Liver (tissue), 9 donors: ENCODE results near the gene ANKRD13D. TPM values are rescaled to one million over a fixed set of nuclear protein-coding genes. Genes with fewer than 3 reads are reported as not detected.
A peak's percentile ranks its signal among the peaks of the same experiment; 100 is the strongest.

Source experiments
- DNase-seq: peaks from one replicate; pipeline ENCODE4 v3.0.0-alpha.2; 2017; ENCODE audit warnings: low spot score
- H3K27ac ChIP-seq, 2 donors: one replicate each; pipeline ENCODE4 v1.7.0; 2013; ENCODE audit warnings: inconsistent platforms in 2 of 2, low read length in 2 of 2, control low read depth in 1 of 2, low read depth in 1 of 2, mild to moderate bottlenecking in 1 of 2
- H3K27me3 ChIP-seq, 4 donors: one replicate each; pipeline versions ENCODE4 v1.6.1 to v1.7.0; 2013; ENCODE audit warnings: low read length in 3 of 4, inconsistent platforms in 1 of 4, mild to moderate bottlenecking in 1 of 4, moderate library complexity in 1 of 4; ENCODE audit not compliant: control insufficient read depth in 4 of 4, insufficient read depth in 4 of 4
- H3K36me3 ChIP-seq, 4 donors: one replicate each; pipeline versions ENCODE4 v1.6.1 to v1.7.0; 2013; ENCODE audit warnings: low read length in 3 of 4, mild to moderate bottlenecking in 3 of 4, low read depth in 1 of 4, moderate library complexity in 1 of 4; ENCODE audit not compliant: control insufficient read depth in 4 of 4, insufficient read depth in 3 of 4
- H3K4me1 ChIP-seq, 4 donors: one replicate each; pipeline versions ENCODE4 v1.6.1 to v1.7.0; 2013; ENCODE audit warnings: low read length in 3 of 4, mild to moderate bottlenecking in 3 of 4, moderate library complexity in 1 of 4; ENCODE audit not compliant: control insufficient read depth in 4 of 4, insufficient read depth in 4 of 4
- H3K4me3 ChIP-seq, 3 donors: one replicate each; pipeline versions ENCODE4 v1.6.1 to v1.7.0; 2013; ENCODE audit warnings: low read length in 3 of 3, control low read depth in 1 of 3, low read depth in 1 of 3, mild to moderate bottlenecking in 1 of 3
- H3K9ac ChIP-seq, 2 donors: one replicate each; pipeline ENCODE4 v1.7.0; 2013; ENCODE audit warnings: low read length in 2 of 2, mild to moderate bottlenecking in 2 of 2, moderate library complexity in 2 of 2, control low read depth in 1 of 2, low read depth in 1 of 2
- H3K9me3 ChIP-seq, 4 donors: one replicate each; pipeline versions ENCODE4 v1.6.1 to v1.7.0; 2013; ENCODE audit warnings: low read length in 3 of 4; ENCODE audit not compliant: control insufficient read depth in 4 of 4
- CTCF ChIP-seq: fragments of 150-350 bp; IDR thresholded peaks from 2 replicates; pipeline ENCODE4 v1.5.1; 2017; ENCODE audit warnings: improper control_type of control experiment, low read depth, low read length; ENCODE audit not compliant: missing input control
- EGR1 ChIP-seq, 2 donors: IDR thresholded peaks; 2 replicates each; pipeline ENCODE4 v1.6.1; 2016 to 2018; ENCODE audit warnings: antibody characterized with exemption in 2 of 2, low read depth in 2 of 2
- FOXA1 ChIP-seq: IDR thresholded peaks from 2 replicates; pipeline ENCODE4 v1.6.1; 2016; ENCODE audit warnings: antibody characterized with exemption
- FOXA2 ChIP-seq: IDR thresholded peaks from 2 replicates; pipeline ENCODE4 v1.6.1; 2016; ENCODE audit warnings: antibody characterized with exemption
- GABPA ChIP-seq, 2 donors: IDR thresholded peaks in 1 of 2; conservative IDR thresholded peaks in 1 of 2; 2 replicates each; pipeline ENCODE4 v1.6.1; 2016; ENCODE audit warnings: antibody characterized with exemption in 2 of 2, mild to moderate bottlenecking in 1 of 2, moderate library complexity in 1 of 2
- HNF4A ChIP-seq, 2 donors: conservative IDR thresholded peaks; 2 replicates each; pipeline ENCODE4 v1.6.1; 2016; ENCODE audit warnings: antibody characterized with exemption in 2 of 2, mild to moderate bottlenecking in 2 of 2
- HNF4G ChIP-seq: IDR thresholded peaks from 2 replicates; pipeline ENCODE4 v1.6.1; 2016; ENCODE audit warnings: antibody characterized with exemption
- JUND ChIP-seq, 2 donors: IDR thresholded peaks; 2 replicates each; pipeline ENCODE4 v1.6.1; 2016; ENCODE audit warnings: antibody characterized with exemption in 2 of 2
- MAX ChIP-seq: IDR thresholded peaks from 2 replicates; pipeline ENCODE4 v1.6.1; 2016; ENCODE audit warnings: antibody characterized with exemption
- NR2F2 ChIP-seq: IDR thresholded peaks from 2 replicates; pipeline ENCODE4 v1.6.1; 2016; ENCODE audit warnings: antibody characterized with exemption
- RAD21 ChIP-seq, 2 donors: IDR thresholded peaks; 2 replicates each; pipeline ENCODE4 v1.6.1; 2016; ENCODE audit warnings: antibody characterized with exemption in 2 of 2, mild to moderate bottlenecking in 2 of 2
- RXRA ChIP-seq, 2 donors: IDR thresholded peaks; 2 replicates each; pipeline ENCODE4 v1.6.1; 2017 to 2018; ENCODE audit warnings: antibody characterized with exemption in 2 of 2, mild to moderate bottlenecking in 1 of 2
- SP1 ChIP-seq: IDR thresholded peaks from 2 replicates; pipeline ENCODE4 v1.6.1; 2018; ENCODE audit warnings: antibody characterized with exemption, mild to moderate bottlenecking
- TAF1 ChIP-seq: conservative IDR thresholded peaks from 2 replicates; pipeline ENCODE4 v1.6.1; 2016; ENCODE audit warnings: antibody characterized with exemption, mild to moderate bottlenecking
- YY1 ChIP-seq: IDR thresholded peaks from 2 replicates; pipeline ENCODE4 v1.6.1; 2016; ENCODE audit warnings: antibody characterized with exemption, mild to moderate bottlenecking
- WGBS: extraction: QIAGEN DNeasy Blood & Tissue Kit; methylation state at CpG from one replicate; pipeline ENCODE4 v1.1.7; 2013; 5-methylcytosine and 5-hydroxymethylcytosine counted together
- polyA plus RNA-seq, 2 donors: library from polyadenylated mRNA; stranded (reverse) in 1 of 2; unstranded in 1 of 2; fragments of 200-250 nt in 1 of 2; fragments of >200 nt in 1 of 2; fragmentation: Nextera tagmentation in 1 of 2; extraction: Ambion mirVana in 1 of 2; gene quantifications; one replicate each; pipeline versions ENCODE4 v1.2.1 to v1.2.3, GENCODE V29; 2013 to 2015
- total RNA-seq, 2 donors: library from RNA; depleted of rRNA; stranded (reverse); fragments of >200 nt; gene quantifications; one replicate each; pipeline ENCODE4 v1.2.3, GENCODE V29; 2014
- TF ChIP-seq, protein P1 (sequence below): IDR thresholded peaks from 2 replicates; pipeline ENCODE4 v1.6.1; 2016; ENCODE audit warnings: antibody characterized with exemption, mild to moderate bottlenecking
- TF ChIP-seq, protein P2 (sequence below): IDR thresholded peaks from 2 replicates; pipeline ENCODE4 v1.6.1; 2016; ENCODE audit warnings: antibody characterized with exemption
- donor health status: healthy.
- donor health status: healthy.
- donor health status: healthy.
- donor health status: healthy.
- donor health status: healthy.

Gene ANKRD13D
- total and polyA plus RNA-seq, 4 donors: 5.5 to 15.0 (median 5.9) TPM

- 90% methylated on average over 20 of the region's 20 CpGs for WGBS
- no peak overlapping the region for H3K9ac ChIP-seq
- no peak overlapping the region for H3K4me3 ChIP-seq
- TF ChIP-seq, protein P1, sequence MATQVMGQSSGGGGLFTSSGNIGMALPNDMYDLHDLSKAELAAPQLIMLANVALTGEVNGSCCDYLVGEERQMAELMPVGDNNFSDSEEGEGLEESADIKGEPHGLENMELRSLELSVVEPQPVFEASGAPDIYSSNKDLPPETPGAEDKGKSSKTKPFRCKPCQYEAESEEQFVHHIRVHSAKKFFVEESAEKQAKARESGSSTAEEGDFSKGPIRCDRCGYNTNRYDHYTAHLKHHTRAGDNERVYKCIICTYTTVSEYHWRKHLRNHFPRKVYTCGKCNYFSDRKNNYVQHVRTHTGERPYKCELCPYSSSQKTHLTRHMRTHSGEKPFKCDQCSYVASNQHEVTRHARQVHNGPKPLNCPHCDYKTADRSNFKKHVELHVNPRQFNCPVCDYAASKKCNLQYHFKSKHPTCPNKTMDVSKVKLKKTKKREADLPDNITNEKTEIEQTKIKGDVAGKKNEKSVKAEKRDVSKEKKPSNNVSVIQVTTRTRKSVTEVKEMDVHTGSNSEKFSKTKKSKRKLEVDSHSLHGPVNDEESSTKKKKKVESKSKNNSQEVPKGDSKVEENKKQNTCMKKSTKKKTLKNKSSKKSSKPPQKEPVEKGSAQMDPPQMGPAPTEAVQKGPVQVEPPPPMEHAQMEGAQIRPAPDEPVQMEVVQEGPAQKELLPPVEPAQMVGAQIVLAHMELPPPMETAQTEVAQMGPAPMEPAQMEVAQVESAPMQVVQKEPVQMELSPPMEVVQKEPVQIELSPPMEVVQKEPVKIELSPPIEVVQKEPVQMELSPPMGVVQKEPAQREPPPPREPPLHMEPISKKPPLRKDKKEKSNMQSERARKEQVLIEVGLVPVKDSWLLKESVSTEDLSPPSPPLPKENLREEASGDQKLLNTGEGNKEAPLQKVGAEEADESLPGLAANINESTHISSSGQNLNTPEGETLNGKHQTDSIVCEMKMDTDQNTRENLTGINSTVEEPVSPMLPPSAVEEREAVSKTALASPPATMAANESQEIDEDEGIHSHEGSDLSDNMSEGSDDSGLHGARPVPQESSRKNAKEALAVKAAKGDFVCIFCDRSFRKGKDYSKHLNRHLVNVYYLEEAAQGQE: no peak
- TF ChIP-seq JUND (IDR thresholded peaks at IDR 0.05) (no peak), YY1 (no peak), MAX (no peak), SP1 (no peak), TAF1 (no peak), RXRA (IDR thresholded peaks at IDR 0.05) (no peak), EGR1 (IDR thresholded peaks at IDR 0.05; ENCODE audit: low read depth in 2 of 2) (no peak), GABPA (IDR thresholded peaks at IDR 0.05 in 1 of 2, conservative IDR thresholded peaks at IDR 0.05 in 1 of 2) (no peak), HNF4G (no peak), RAD21 (IDR thresholded peaks at IDR 0.05) (no peak), NR2F2 (no peak), FOXA2 (no peak)
- no peak for DNase-seq
- H3K36me3 ChIP-seq: peaks cover 21 to 55% (median 31%) of the 10 kb centered on the region in 4 donors
- H3K4me1 ChIP-seq: peaks cover 0 to 12% (median 2%) of the 10 kb centered on the region in 4 donors
- H3K9me3 ChIP-seq: no peaks in the 10 kb centered on the region
- peak overlapping the region; percentile 26 to 36 for H3K27ac ChIP-seq
- no peaks in the 10 kb centered on the region for H3K27me3 ChIP-seq
These were observed 6.8 kb upstream of the ANKRD13D start for GRCh38 chr11:67282155-67282875.

DNA sequence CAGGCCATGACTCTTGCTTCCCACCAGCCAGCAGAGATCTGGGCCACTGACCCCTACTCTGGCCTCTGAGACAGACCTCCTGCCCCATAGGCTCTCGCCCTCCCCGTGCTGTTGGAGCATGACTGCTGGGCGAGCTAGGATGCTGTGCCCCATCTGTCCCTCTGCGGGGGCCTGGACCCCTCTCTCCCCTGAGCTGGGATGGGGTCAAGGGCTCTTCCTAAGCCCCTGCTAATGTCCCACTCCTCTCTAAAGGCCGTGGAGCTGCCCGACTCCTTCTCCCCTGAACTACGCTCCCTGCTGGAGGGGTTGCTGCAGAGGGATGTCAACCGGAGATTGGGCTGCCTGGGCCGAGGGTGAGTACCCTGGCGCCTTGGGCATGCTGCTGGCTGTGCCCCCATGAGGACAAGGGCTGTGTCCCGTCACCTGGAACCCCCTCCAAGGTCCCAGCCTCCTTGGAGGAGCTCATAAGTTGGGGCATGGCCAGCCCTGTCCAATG is 6.2 kb upstream of the ANKRD13D start:
- Histone ChIP-seq H3K27ac (peak overlapping the region; percentile 26 to 36), H3K9ac (no peak overlapping the region), H3K4me3 (no peak overlapping the region), H3K27me3 (no peaks in the 10 kb centered on the region), H3K4me1 (peaks cover 0 to 14% (median 6%) of the 10 kb centered on the region in 4 donors), H3K9me3 (no peaks in the 10 kb centered on the region), H3K36me3 (peaks cover 21 to 55% (median 31%) of the 10 kb centered on the region in 4 donors)
- TF ChIP-seq HNF4A (conservative IDR thresholded peaks at IDR 0.05) (no peak), YY1 (no peak), GABPA (IDR thresholded peaks at IDR 0.05 in 1 of 2, conservative IDR thresholded peaks at IDR 0.05 in 1 of 2) (no peak), TAF1 (no peak), RAD21 (IDR thresholded peaks at IDR 0.05) (no peak), RXRA (IDR thresholded peaks at IDR 0.05) (no peak), CTCF (no peak), HNF4G (no peak), FOXA1 (no peak), SP1 (no peak), NR2F2 (no peak), FOXA2 (no peak)
- TF ChIP-seq, protein P2, sequence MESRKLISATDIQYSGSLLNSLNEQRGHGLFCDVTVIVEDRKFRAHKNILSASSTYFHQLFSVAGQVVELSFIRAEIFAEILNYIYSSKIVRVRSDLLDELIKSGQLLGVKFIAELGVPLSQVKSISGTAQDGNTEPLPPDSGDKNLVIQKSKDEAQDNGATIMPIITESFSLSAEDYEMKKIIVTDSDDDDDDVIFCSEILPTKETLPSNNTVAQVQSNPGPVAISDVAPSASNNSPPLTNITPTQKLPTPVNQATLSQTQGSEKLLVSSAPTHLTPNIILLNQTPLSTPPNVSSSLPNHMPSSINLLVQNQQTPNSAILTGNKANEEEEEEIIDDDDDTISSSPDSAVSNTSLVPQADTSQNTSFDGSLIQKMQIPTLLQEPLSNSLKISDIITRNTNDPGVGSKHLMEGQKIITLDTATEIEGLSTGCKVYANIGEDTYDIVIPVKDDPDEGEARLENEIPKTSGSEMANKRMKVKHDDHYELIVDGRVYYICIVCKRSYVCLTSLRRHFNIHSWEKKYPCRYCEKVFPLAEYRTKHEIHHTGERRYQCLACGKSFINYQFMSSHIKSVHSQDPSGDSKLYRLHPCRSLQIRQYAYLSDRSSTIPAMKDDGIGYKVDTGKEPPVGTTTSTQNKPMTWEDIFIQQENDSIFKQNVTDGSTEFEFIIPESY: no peak
- no peak for DNase-seq
- 95% methylated on average over 11 of the region's 11 CpGs for WGBS
